HepG2 (cell line): Measurements from ENCODE around the gene GJC2. TPM values are rescaled to one million over a fixed set of nuclear protein-coding genes. Genes with fewer than 3 reads are reported as not detected.

Experiments used
- ATAC-seq: fragments of 200-7000 bp; cut with Tn5 transposase; 3 replicates; pipeline ENCODE4 v1.9.1; 2020; ENCODE audit warnings: mild to moderate bottlenecking, moderate library complexity
- BruUV-seq: library from RNA; stranded (reverse); fragments of 400-500 nt; replicated peaks from 2 replicates; lab custom pipeline; 2021; lab: Mats Ljungman, UMichigan
- CTCF ChIA-PET: fragments of 300-600 bp; formaldehyde crosslinking; extraction: SDS; loops from one replicate; lab custom pipeline; 2021; ENCODE audit warnings: low total read pairs, inconsistent platforms, low intra/inter-chr PET ratio; lab: Yijun Ruan, JAX
- POLR2A ChIA-PET: fragments of 350-600 bp; sonication (Branson Sonifier 250); formaldehyde crosslinking; loops from one replicate; lab custom pipeline; 2020; ENCODE audit warnings: antibody characterized with exemption, inconsistent platforms; lab: Yijun Ruan, JAX
- DNase-seq: peaks from one replicate; pipeline ENCODE4 v3.0.0-alpha.2; 2015; ENCODE audit warnings: low spot score
- FAIRE-seq: peaks from 3 replicates; lab custom pipeline; 2011; peaks lifted over from hg19 to GRCh38; lab: Jason Lieb, UNC
- H2AFZ ChIP-seq: one replicate; pipeline ENCODE4 v1.6.1; 2011; ENCODE audit warnings: low read length, inconsistent platforms
- H3K27ac ChIP-seq: fragments of 300-600 bp; 3 replicates; pipeline ENCODE4 v1.8.0; 2011; ENCODE audit warnings: mixed run types, mild to moderate bottlenecking, mixed read lengths, low read length, inconsistent platforms; ENCODE audit not compliant: insufficient read depth; ENCODE audit errors: extremely low read length
- H3K27me3 ChIP-seq, 2 experiments: fragments of 200-600 bp in 1 of 2; 2 replicates in 1 of 2; 3 replicates in 1 of 2; pipeline versions ENCODE4 v1.6.0 to v1.8.0; 2011; ENCODE audit warnings: low read length in 2 of 2, mild to moderate bottlenecking in 2 of 2, moderate library complexity in 2 of 2, inconsistent platforms in 1 of 2; ENCODE audit not compliant: insufficient read depth in 2 of 2, control insufficient read depth in 1 of 2
- H3K36me3 ChIP-seq, 2 experiments: fragments of 200-600 bp in 1 of 2; replicated peaks in 1 of 2; 2 replicates in 1 of 2; 3 replicates in 1 of 2; pipeline versions ENCODE4 v1.5.1 to v1.8.0; 2011; ENCODE audit warnings: low read length in 2 of 2, inconsistent platforms in 1 of 2; ENCODE audit not compliant: insufficient read depth in 2 of 2, control insufficient read depth in 1 of 2
- H3K4me1 ChIP-seq: 2 replicates; pipeline ENCODE4 v1.5.1; 2012; ENCODE audit warnings: low read length, inconsistent platforms; ENCODE audit not compliant: insufficient read depth
- H3K4me2 ChIP-seq: 2 replicates; pipeline ENCODE4 v1.6.0; 2011; ENCODE audit warnings: low read depth, low read length, inconsistent platforms
- H3K4me3 ChIP-seq, 3 experiments: fragments of 200-600 bp in 1 of 3; sonication (generic), shearing (Covaris generic) in 1 of 3; replicated peaks in 1 of 3; 2 replicates each; pipeline ENCODE4 v1.5.1; 2011 to 2016; ENCODE audit warnings: low read length in 3 of 3, inconsistent platforms in 2 of 3, low read depth in 2 of 3, mild to moderate bottlenecking in 2 of 3, control low read depth in 1 of 3, mixed read lengths in 1 of 3; ENCODE audit not compliant: insufficient read depth in 1 of 3
- H3K79me2 ChIP-seq: one replicate; pipeline ENCODE4 v1.6.1; 2011; ENCODE audit warnings: low read length, inconsistent platforms; ENCODE audit not compliant: insufficient read depth
- H3K9ac ChIP-seq: 2 replicates; pipeline ENCODE4 v1.6.0; 2011; ENCODE audit warnings: mild to moderate bottlenecking, low read depth, low read length, inconsistent platforms; ENCODE audit not compliant: insufficient read depth
- H3K9me3 ChIP-seq: 2 replicates; pipeline ENCODE4 v1.5.1; 2012; ENCODE audit warnings: mild to moderate bottlenecking, low read length
- H4K20me1 ChIP-seq: 2 replicates; pipeline ENCODE4 v1.6.0; 2011; ENCODE audit warnings: inconsistent platforms, mild to moderate bottlenecking, low read length, moderate library complexity; ENCODE audit not compliant: insufficient read depth
- AGO1 ChIP-seq: fragments of 200-400 bp; formaldehyde crosslinking; IDR thresholded peaks from 2 replicates; pipeline ENCODE4 v1.6.1; 2017; ENCODE audit warnings: mild to moderate bottlenecking, low read depth, low read length, moderate library complexity; ENCODE audit not compliant: poor library complexity, severe bottlenecking
- BHLHE40 ChIP-seq: IDR thresholded peaks from 2 replicates; pipeline ENCODE4 v1.6.1; 2011; ENCODE audit warnings: low read length, improper control_type of control experiment
- BORCS8-MEF2B ChIP-seq: sonication (generic); formaldehyde crosslinking; IDR thresholded peaks from 2 replicates; pipeline ENCODE4 v1.8.0; 2022; ENCODE audit warnings: mild to moderate bottlenecking, missing genetic modification reagents
- GATAD2A ChIP-seq: IDR thresholded peaks from 2 replicates; pipeline ENCODE4 v1.6.1; 2016
- GTF2F1 ChIP-seq: fragments of 150-350 bp; IDR thresholded peaks from 2 replicates; pipeline ENCODE4 v1.6.1; 2014; ENCODE audit warnings: low read length
- GZF1 ChIP-seq: sonication (generic); formaldehyde crosslinking; IDR thresholded peaks from 2 replicates; pipeline ENCODE4 v1.5.1; 2020; ENCODE audit warnings: mild to moderate bottlenecking, missing genetic modification reagents
- HES4 ChIP-seq: sonication (generic); formaldehyde crosslinking; IDR thresholded peaks from 2 replicates; pipeline ENCODE4 v1.9.0; 2021; ENCODE audit warnings: mild to moderate bottlenecking, missing genetic modification reagents, borderline replicate concordance
- HMG20B ChIP-seq: conservative IDR thresholded peaks from 2 replicates; pipeline ENCODE4 v1.6.1; 2016; ENCODE audit warnings: missing genetic modification reagents, missing compliant biosample characterization
- HNRNPK ChIP-seq: fragments of 200-400 bp; formaldehyde crosslinking; IDR thresholded peaks from 2 replicates; pipeline ENCODE4 v1.6.1; 2018; ENCODE audit warnings: low read length, low read depth, moderate library complexity, mild to moderate bottlenecking; ENCODE audit not compliant: poor library complexity, severe bottlenecking
- MED13 ChIP-seq: sonication (generic); formaldehyde crosslinking; IDR thresholded peaks from 2 replicates; pipeline ENCODE4 v1.5.0; 2020; ENCODE audit warnings: missing genetic modification reagents
- NCOA5 ChIP-seq: sonication (generic); formaldehyde crosslinking; IDR thresholded peaks from 2 replicates; pipeline ENCODE4 v1.4.0; 2020; ENCODE audit warnings: missing genetic modification reagents
- SOX13 ChIP-seq, 3 experiments: fragments of 450-650 bp in 1 of 3; sonication (generic) in 1 of 3; formaldehyde crosslinking in 1 of 3; IDR thresholded peaks in 2 of 3; conservative IDR thresholded peaks in 1 of 3; 2 replicates each; pipeline versions ENCODE4 v1.5.0 to v1.6.1; 2016 to 2020; ENCODE audit warnings: antibody characterized with exemption in 1 of 3, mild to moderate bottlenecking in 1 of 3, missing compliant biosample characterization in 1 of 3, missing genetic modification reagents in 1 of 3, moderate library complexity in 1 of 3
- TEAD3 ChIP-seq: optimal IDR thresholded peaks from 2 replicates; pipeline ENCODE3; 2016; ENCODE audit warnings: borderline replicate concordance
- ZFP90 ChIP-seq: sonication (generic); formaldehyde crosslinking; IDR thresholded peaks from 2 replicates; pipeline ENCODE4 v1.8.0; 2022; ENCODE audit warnings: missing genetic modification reagents, mild to moderate bottlenecking, inconsistent platforms, borderline replicate concordance
- ZNF331 ChIP-seq: sonication (generic); formaldehyde crosslinking; IDR thresholded peaks from 2 replicates; pipeline ENCODE4 v1.4.0; 2020; ENCODE audit warnings: missing genetic modification reagents
- ZNF441 ChIP-seq: sonication (generic); formaldehyde crosslinking; IDR thresholded peaks from 2 replicates; pipeline ENCODE4 v1.7.0; 2021; ENCODE audit warnings: missing genetic modification reagents, borderline replicate concordance
- ZNF460 ChIP-seq: sonication (generic); formaldehyde crosslinking; IDR thresholded peaks from 2 replicates; pipeline ENCODE4 v1.5.1; 2020; ENCODE audit warnings: missing genetic modification reagents, mild to moderate bottlenecking, borderline replicate concordance
- WGBS: methylation state at CpG from one replicate; pipeline ENCODE4 v1.1.6; 2017; ENCODE audit warnings: low lambda C conversion rate; 5-methylcytosine and 5-hydroxymethylcytosine counted together
- in situ Hi-C: cut with HindIII; loops from 2 replicates; pipeline ENCODE4 v1.10.0; 2017; ENCODE audit warnings: low pct_unique_long_range_greater_than_20kb; ENCODE audit not compliant: extremely low pct_ligation_motif_present
- intact Hi-C: fragments of 100-400 bp; cut with micrococcal nuclease; formaldehyde crosslinking; loops from one replicate; pipeline ENCODE4 v1.10.0; 2022; ENCODE audit not compliant: unreplicated experiment
- polyA plus RNA-seq, 8 experiments: library from polyadenylated mRNA; depleted of rRNA in 3 of 8; stranded (reverse) in 7 of 8; unstranded in 1 of 8; fragments of >200 nt; fragmentation: Illumina TruSeq in 4 of 8; extraction: Trizol in 4 of 8; gene quantifications; 2 replicates each; pipeline versions ENCODE4 v1.2.1 to v1.2.3, GENCODE V29; 2011 to 2016; ENCODE audit warnings: low read depth in 4 of 8, missing spikeins in 1 of 8, mixed read lengths in 1 of 8; ENCODE audit not compliant: insufficient read depth in 1 of 8
- total RNA-seq, 5 experiments: library from RNA; depleted of rRNA; stranded (reverse); fragments of >200 nt; fragmentation: Illumina TruSeq; extraction: Trizol; gene quantifications; 2 replicates each; pipeline ENCODE4 v1.2.3, GENCODE V29; 2016; ENCODE audit warnings: low read depth in 1 of 5
- TF ChIP-seq, protein P1 (sequence below): sonication (generic); formaldehyde crosslinking; IDR thresholded peaks from 2 replicates; pipeline ENCODE4 v1.4.0; 2020; ENCODE audit warnings: missing genetic modification reagents
- TF ChIP-seq, protein P2 (sequence below): IDR thresholded peaks from 2 replicates; pipeline ENCODE4 v1.4.0; 2020; ENCODE audit warnings: mild to moderate bottlenecking, missing genetic modification reagents

GJC2 gene
- total and polyA plus RNA-seq, 2 of the 13 experiments (the other 11 are each of a cell fraction or from before 2014, with no cell fraction given): 1.6 to 3.8 TPM

DNA sequence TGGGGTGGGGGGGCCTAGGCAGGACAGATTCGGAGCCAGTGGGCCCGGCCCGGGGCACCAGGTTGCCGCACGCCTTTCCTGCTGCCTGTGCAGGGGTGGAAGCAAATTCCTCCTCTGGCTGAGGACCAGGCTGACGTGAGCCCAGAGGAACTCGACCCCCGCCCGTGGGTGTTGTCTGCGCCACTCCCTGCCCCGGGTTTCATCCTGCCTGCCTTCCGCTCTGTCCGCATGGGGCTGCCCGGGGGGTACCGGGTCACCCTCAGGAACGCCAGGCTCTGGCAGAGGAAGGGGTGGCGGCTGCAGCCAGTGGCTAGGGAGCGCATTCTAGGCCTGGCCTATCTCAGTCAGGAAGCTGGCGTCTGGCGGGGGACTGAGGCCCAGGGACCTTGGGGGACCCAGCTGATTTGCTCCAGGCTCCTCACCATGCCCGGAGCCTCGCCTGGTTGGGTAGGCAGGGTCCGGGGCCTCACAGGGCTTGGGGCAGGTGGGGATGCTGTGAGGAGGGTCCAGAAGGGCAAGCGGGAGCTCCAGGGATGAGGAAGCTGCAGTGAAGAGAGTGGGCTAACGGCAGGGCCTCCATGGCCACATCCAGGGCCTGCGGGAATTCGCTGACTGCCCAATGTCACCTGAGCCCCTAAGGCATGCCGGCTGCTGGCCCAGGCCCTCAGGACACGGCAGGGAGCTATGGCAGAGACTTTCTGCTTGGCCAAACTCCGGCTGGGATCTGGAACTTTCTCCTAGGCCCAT is 13.4 kb downstream of the GJC2 start:
- Histone ChIP-seq H3K4me1 (peaks cover 62% of the 10 kb centered on the region), H3K4me3 (no peak overlapping the region; a peak in 1 of 6 replicates), H2AFZ (no peak overlapping the region), H3K36me3 (no peaks in the 10 kb centered on the region), H3K9ac (0 out of 2 replicates have a peak overlapping the region, but pooled peaks have one; percentile 17), H3K4me2 (no peak overlapping the region; the same call in 1 of the 2 replicates), H3K79me2 (peaks cover 5% of the 10 kb centered on the region), H3K27me3 (no peaks in the 10 kb centered on the region; a peak in 1 of 5 replicates), H3K9me3 (no peaks in the 10 kb centered on the region), H3K27ac (no peak overlapping the region), H4K20me1 (no peaks in the 10 kb centered on the region)
- ChIA-PET POLR2A (no interaction called here), CTCF (no interaction called here)
- DNase-seq: no peak
- WGBS: 81% methylated on average over 9 of the region's 30 CpGs
- BruUV-seq: no TSS peak
- no peak for ATAC-seq
- in situ Hi-C loops: no loop called here
- no peak for FAIRE-seq
- intact Hi-C loops: no loop called here
- TF ChIP-seq TEAD3 (CRISPR knock-in tag): peak; percentile 14
- no peak for TF ChIP-seq MED13 (CRISPR knock-in tag)
- no peak for TF ChIP-seq HES4 (CRISPR knock-in tag)
- no peak for TF ChIP-seq NCOA5 (CRISPR knock-in tag)
- no peak for TF ChIP-seq HMG20B (CRISPR knock-in tag)
- TF ChIP-seq ZNF331 (CRISPR knock-in tag): no peak
- no peak for TF ChIP-seq ZNF441
- no peak for TF ChIP-seq ZFP90 (CRISPR knock-in tag)
- TF ChIP-seq AGO1: peak; percentile 78
- TF ChIP-seq, protein P1, sequence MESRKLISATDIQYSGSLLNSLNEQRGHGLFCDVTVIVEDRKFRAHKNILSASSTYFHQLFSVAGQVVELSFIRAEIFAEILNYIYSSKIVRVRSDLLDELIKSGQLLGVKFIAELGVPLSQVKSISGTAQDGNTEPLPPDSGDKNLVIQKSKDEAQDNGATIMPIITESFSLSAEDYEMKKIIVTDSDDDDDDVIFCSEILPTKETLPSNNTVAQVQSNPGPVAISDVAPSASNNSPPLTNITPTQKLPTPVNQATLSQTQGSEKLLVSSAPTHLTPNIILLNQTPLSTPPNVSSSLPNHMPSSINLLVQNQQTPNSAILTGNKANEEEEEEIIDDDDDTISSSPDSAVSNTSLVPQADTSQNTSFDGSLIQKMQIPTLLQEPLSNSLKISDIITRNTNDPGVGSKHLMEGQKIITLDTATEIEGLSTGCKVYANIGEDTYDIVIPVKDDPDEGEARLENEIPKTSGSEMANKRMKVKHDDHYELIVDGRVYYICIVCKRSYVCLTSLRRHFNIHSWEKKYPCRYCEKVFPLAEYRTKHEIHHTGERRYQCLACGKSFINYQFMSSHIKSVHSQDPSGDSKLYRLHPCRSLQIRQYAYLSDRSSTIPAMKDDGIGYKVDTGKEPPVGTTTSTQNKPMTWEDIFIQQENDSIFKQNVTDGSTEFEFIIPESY (CRISPR knock-in tag): peak; percentile 49
- no peak for TF ChIP-seq SOX13 (IDR thresholded peaks at IDR 0.05)
- no peak for TF ChIP-seq SOX13 (CRISPR knock-in tag; conservative IDR thresholded peaks at IDR 0.05 in 1 of 2, IDR thresholded peaks at IDR 0.05 in 1 of 2)
- TF ChIP-seq HNRNPK: no peak
- TF ChIP-seq BHLHE40: no peak
- TF ChIP-seq GTF2F1: no peak
- TF ChIP-seq, protein P2, sequence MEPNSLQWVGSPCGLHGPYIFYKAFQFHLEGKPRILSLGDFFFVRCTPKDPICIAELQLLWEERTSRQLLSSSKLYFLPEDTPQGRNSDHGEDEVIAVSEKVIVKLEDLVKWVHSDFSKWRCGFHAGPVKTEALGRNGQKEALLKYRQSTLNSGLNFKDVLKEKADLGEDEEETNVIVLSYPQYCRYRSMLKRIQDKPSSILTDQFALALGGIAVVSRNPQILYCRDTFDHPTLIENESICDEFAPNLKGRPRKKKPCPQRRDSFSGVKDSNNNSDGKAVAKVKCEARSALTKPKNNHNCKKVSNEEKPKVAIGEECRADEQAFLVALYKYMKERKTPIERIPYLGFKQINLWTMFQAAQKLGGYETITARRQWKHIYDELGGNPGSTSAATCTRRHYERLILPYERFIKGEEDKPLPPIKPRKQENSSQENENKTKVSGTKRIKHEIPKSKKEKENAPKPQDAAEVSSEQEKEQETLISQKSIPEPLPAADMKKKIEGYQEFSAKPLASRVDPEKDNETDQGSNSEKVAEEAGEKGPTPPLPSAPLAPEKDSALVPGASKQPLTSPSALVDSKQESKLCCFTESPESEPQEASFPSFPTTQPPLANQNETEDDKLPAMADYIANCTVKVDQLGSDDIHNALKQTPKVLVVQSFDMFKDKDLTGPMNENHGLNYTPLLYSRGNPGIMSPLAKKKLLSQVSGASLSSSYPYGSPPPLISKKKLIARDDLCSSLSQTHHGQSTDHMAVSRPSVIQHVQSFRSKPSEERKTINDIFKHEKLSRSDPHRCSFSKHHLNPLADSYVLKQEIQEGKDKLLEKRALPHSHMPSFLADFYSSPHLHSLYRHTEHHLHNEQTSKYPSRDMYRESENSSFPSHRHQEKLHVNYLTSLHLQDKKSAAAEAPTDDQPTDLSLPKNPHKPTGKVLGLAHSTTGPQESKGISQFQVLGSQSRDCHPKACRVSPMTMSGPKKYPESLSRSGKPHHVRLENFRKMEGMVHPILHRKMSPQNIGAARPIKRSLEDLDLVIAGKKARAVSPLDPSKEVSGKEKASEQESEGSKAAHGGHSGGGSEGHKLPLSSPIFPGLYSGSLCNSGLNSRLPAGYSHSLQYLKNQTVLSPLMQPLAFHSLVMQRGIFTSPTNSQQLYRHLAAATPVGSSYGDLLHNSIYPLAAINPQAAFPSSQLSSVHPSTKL (CRISPR knock-in tag): no peak
- TF ChIP-seq GZF1: no peak
- TF ChIP-seq ZNF460: no peak
- TF ChIP-seq BORCS8-MEF2B (CRISPR knock-in tag): no peak
- no peak for TF ChIP-seq GATAD2A (CRISPR knock-in tag)
